Measurements from ENCODE around the gene VPS37D. TPM values are rescaled to one million over a fixed set of nuclear protein-coding genes. Genes with fewer than 3 reads are reported as not detected.

The VPS37D gene
- total and polyA plus RNA-seq, 4 donors = 0.88 to 2.3 (median 1.7) TPM

Small RNA genes within 50 kb of the gene (microRNA-seq; reads per million reads assigned to microRNA genes)
- 0 reads per million in 2 donors for gene MIR4284

Other genes with a start within 250 kb of the VPS37D start
- gene FZD9, start 234.1 kb upstream of the VPS37D start, total RNA-seq = under 1 TPM in 1 of 2 donors, not detected in 1; 0.21 TPM
- gene FZD9, start 234.1 kb upstream of the VPS37D start, polyA plus RNA-seq = under 1 TPM in 1 of 2 donors, not detected in 1; 0.20 TPM
- gene BAZ1B, start 145.5 kb upstream of the VPS37D start, total RNA-seq = 10 to 100 TPM; 49.3 to 60.0 TPM
- 10 to 100 TPM; 19.1 to 23.9 TPM for gene BAZ1B, start 145.5 kb upstream of the VPS37D start, polyA plus RNA-seq
- gene BCL7B, start 110.1 kb upstream of the VPS37D start, total RNA-seq = 10 to 100 TPM; 45.5 to 68.2 TPM
- gene BCL7B, start 110.1 kb upstream of the VPS37D start, polyA plus RNA-seq = 10 to 100 TPM; 70.9 to 92.3 TPM
- gene TBL2, start 89.3 kb upstream of the VPS37D start, total RNA-seq = 10 to 100 TPM; 26.5 to 27.7 TPM
- 10 to 100 TPM; 17.7 to 22.8 TPM for gene TBL2, start 89.3 kb upstream of the VPS37D start, polyA plus RNA-seq
- gene MLXIPL, start 43.3 kb upstream of the VPS37D start, total RNA-seq = 1 to 10 TPM; 2.0 to 4.5 TPM
- 10 to 100 TPM in 1 of 2 donors, under 1 TPM in 1; 0.23 to 13.5 TPM for gene MLXIPL, start 43.3 kb upstream of the VPS37D start, polyA plus RNA-seq
- 1 to 10 TPM; 6.7 to 7.8 TPM for gene DNAJC30, start 15.6 kb downstream of the VPS37D start, total RNA-seq
- gene DNAJC30, start 15.6 kb downstream of the VPS37D start, polyA plus RNA-seq = 1 to 10 TPM; 4.5 to 5.1 TPM
- 10 to 100 TPM; 39.0 to 39.6 TPM for gene BUD23, start 15.8 kb downstream of the VPS37D start, total RNA-seq
- 10 to 100 TPM; 48.1 to 60.7 TPM for gene BUD23, start 15.8 kb downstream of the VPS37D start, polyA plus RNA-seq
- gene STX1A, start 51.8 kb downstream of the VPS37D start, total RNA-seq = 10 to 100 TPM; 10.2 to 14.7 TPM
- 10 to 100 TPM in 1 of 2 donors, 1 to 10 TPM in 1; 2.6 to 13.4 TPM for gene STX1A, start 51.8 kb downstream of the VPS37D start, polyA plus RNA-seq
- 10 to 100 TPM; 11.2 to 11.4 TPM for gene ABHD11, start 71.0 kb downstream of the VPS37D start, total RNA-seq
- 10 to 100 TPM; 15.3 to 32.5 TPM for gene ABHD11, start 71.0 kb downstream of the VPS37D start, polyA plus RNA-seq
- not detected for gene CLDN3, start 102.4 kb downstream of the VPS37D start, total RNA-seq
- 10 to 100 TPM in 1 of 2 donors, 1 to 10 TPM in 1; 1.3 to 17.4 TPM for gene CLDN3, start 102.4 kb downstream of the VPS37D start, polyA plus RNA-seq
- gene CLDN4, start 163.2 kb downstream of the VPS37D start, total RNA-seq = under 1 TPM; 0.19 to 0.84 TPM
- 10 to 100 TPM in 1 of 2 donors, under 1 TPM in 1; 0.69 to 16.9 TPM for gene CLDN4, start 163.2 kb downstream of the VPS37D start, polyA plus RNA-seq
- gene METTL27, start 174.7 kb downstream of the VPS37D start, total RNA-seq = 1 to 10 TPM; 1.3 to 7.4 TPM
- 1 to 10 TPM in 1 of 2 donors, not detected in 1; 5.3 TPM for gene METTL27, start 174.7 kb downstream of the VPS37D start, polyA plus RNA-seq
- gene TMEM270, start 193.3 kb downstream of the VPS37D start, total RNA-seq = not detected
- not detected for gene TMEM270, start 193.3 kb downstream of the VPS37D start, polyA plus RNA-seq

Measured in aorta (tissue), 4 donors.